Naive B cell (primary cell): ENCODE results near the gene POU6F1. TPM values are rescaled to one million over a fixed set of nuclear protein-coding genes. Genes with fewer than 3 reads are reported as not detected.
A peak's percentile ranks its signal among the peaks of the same experiment; 100 is the strongest.

Experiments
- ATAC-seq, 2 donors: fragments of 150-1000 bp; cut with Tn5 transposase; 2 replicates each; pipeline ENCODE4 v1.10.0; 2021; ENCODE audit warnings: low read depth in 2 of 2, mild to moderate bottlenecking in 2 of 2, moderate library complexity in 2 of 2
- DNase-seq: peaks from one replicate; pipeline ENCODE4 v3.0.0; 2022
- H3K27ac Mint-ChIP-seq, 6 donors: one replicate each; pipeline ENCODE4 v1.8.0; 2020 to 2022; ENCODE audit warnings: mild to moderate bottlenecking in 6 of 6, mixed read lengths in 6 of 6, moderate library complexity in 5 of 6, inconsistent platforms in 2 of 6
- H3K27me3 Mint-ChIP-seq, 3 donors: one replicate each; pipeline ENCODE4 v1.8.0; 2021 to 2022; ENCODE audit warnings: mixed read lengths in 3 of 3, mild to moderate bottlenecking in 1 of 3
- H3K36me3 Mint-ChIP-seq, 2 donors: one replicate each; pipeline ENCODE4 v1.8.0; 2020 to 2022; ENCODE audit warnings: mixed read lengths in 2 of 2, inconsistent platforms in 1 of 2, mild to moderate bottlenecking in 1 of 2
- H3K4me1 Mint-ChIP-seq, 3 donors: one replicate each; pipeline ENCODE4 v1.8.0; 2020 to 2022; ENCODE audit warnings: mixed read lengths in 3 of 3, inconsistent platforms in 1 of 3, mild to moderate bottlenecking in 1 of 3, moderate library complexity in 1 of 3
- H3K4me3 Mint-ChIP-seq, 8 donors: one replicate each; pipeline ENCODE4 v1.8.0; 2020 to 2022; ENCODE audit warnings: mild to moderate bottlenecking in 8 of 8, mixed read lengths in 8 of 8, moderate library complexity in 8 of 8, inconsistent platforms in 2 of 8
- H3K9me3 Mint-ChIP-seq, 7 donors: one replicate each; pipeline ENCODE4 v1.8.0; 2020 to 2022; ENCODE audit warnings: mixed read lengths in 7 of 7, mild to moderate bottlenecking in 5 of 7, inconsistent platforms in 2 of 7, moderate library complexity in 1 of 7
- polyA plus RNA-seq, 6 donors: library from polyadenylated mRNA; unstranded; fragments of 300-500 nt; fragmentation: Illumina TruSeq; gene quantifications; one replicate each; pipeline ENCODE4 v1.2.3, GENCODE V29; 2021; ENCODE audit warnings: low read depth in 6 of 6

Gene POU6F1
- polyA plus RNA-seq, 6 donors from 2014 or later = 1.1 to 3.4 (median 1.7) TPM; not detected in 1

DNA sequence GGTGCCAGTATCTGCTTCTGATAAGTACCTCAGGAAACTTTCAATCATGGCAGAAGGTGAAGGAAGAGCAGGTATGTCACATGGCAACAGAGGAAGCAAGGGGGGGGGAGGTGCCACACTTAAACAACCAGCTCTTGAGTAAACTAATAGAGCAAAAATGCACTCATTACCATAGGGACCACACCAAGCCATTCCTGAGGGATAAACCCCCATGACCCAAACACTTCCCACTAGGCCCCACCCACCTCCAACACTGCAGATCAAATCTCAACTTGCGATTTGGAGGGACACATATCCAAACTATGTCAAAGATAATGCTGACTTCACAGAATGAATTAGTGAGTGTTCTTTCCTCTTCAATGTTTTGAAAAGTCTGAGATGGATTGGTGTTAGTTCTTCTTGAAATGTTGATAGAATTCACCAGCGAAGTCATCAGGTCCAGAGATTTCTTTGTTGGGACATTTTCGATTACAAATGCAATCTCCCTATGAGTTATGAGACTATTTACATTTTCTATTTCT lies 61.6 kb downstream of the POU6F1 start:
- Mint-ChIP-seq H3K9me3 (peaks cover 0 to 1% (median 0%) of the 10 kb centered on the region in 7 donors), H3K4me1 (peaks cover 18 to 26% (median 18%) of the 10 kb centered on the region in 3 donors), H3K36me3 (no peaks in the 10 kb centered on the region), H3K27ac (no peak overlapping the region), H3K4me3 (no peak overlapping the region), H3K27me3 (no peaks in the 10 kb centered on the region)
- no peak for ATAC-seq
- no peak for DNase-seq

DNA sequence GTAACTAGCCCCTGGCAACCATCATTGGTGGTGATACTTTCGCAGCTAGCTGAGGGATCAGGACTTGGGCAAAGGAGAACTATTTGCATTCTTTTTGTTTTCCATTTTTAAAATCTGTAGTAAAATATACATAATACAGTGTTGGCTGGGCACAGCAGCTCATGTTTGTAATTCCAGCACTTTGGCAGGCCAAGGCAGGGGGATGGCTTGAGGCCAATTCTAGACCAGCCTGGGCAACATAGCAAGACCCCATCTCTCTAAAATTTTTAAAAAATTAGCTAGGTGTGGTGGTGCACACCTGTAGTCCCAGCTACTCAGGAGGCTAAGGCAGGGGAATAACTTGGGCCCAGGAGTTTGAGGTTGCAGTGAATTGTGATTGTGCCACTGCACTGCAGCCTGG lies 64.9 kb downstream of the POU6F1 start:
- ATAC-seq (no peak), DNase-seq (no peak)
- Mint-ChIP-seq H3K36me3 (no peaks in the 10 kb centered on the region), H3K4me1 (peaks cover 24 to 30% (median 25%) of the 10 kb centered on the region in 3 donors), H3K9me3 (peaks cover 0 to 1% (median 0%) of the 10 kb centered on the region in 7 donors), H3K4me3 (no peak overlapping the region), H3K27me3 (no peaks in the 10 kb centered on the region), H3K27ac (no peak overlapping the region)

DNA sequence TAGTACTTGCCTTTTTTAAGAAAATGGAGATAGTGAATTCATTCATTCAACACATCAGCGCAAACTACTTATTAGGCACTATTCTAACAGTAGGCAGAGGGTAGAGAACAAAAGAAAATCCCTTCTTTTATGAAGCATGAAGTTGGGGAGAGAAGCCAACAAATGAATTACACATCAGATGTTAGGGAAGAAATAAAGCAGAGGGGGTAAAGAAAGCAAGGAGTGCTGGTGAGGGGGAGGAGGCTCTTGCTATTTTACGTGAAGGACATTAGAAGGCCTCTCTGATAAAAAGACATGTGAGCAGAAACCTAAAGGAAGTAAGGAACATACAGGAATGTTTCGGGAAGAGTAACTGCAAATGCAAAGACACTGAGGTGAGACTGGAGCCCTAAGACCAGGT lies 67.1 kb downstream of the POU6F1 start:
- no peak for ATAC-seq
- H3K4me1 Mint-ChIP-seq = peaks cover 32 to 38% (median 35%) of the 10 kb centered on the region in 3 donors
- H3K4me3 Mint-ChIP-seq = no peak overlapping the region

DNA sequence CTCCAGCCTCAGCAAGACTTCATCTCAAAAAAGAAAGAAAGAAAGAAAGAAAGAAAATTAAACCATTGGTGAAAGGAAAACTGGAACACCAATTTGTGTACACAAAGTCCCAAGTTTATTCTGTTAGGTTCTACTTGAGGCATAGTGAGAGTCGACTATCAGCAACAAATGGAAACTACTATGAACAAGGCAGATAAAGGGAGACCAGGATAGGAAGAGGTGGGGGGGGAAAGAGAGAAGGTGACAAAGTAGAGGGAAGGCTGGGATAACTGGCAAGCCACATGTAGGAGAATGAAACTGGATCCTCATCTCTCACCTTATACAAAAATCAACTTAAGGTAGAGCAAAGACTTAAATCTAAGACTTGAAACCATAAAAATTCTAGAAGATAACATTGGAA lies 70.6 kb downstream of the POU6F1 start:
- Mint-ChIP-seq H3K9me3 (peaks cover 0 to 5% (median 0%) of the 10 kb centered on the region in 7 donors), H3K36me3 (peaks cover 8 to 10% of the 10 kb centered on the region in 2 donors), H3K27me3 (no peaks in the 10 kb centered on the region), H3K4me1 (peaks cover 29 to 36% (median 30%) of the 10 kb centered on the region in 3 donors), H3K27ac (peak overlapping the region in 2 of 6 donors; percentile 44 to 66), H3K4me3 (no peak overlapping the region)
- no peak for DNase-seq
- no peak for ATAC-seq

More for the DNA sequence above, 67.1 kb downstream of the POU6F1 start:
- H3K36me3 Mint-ChIP-seq = no peaks in the 10 kb centered on the region
- peaks cover 0 to 1% (median 0%) of the 10 kb centered on the region in 7 donors for H3K9me3 Mint-ChIP-seq
- DNase-seq = no peak
- H3K27ac Mint-ChIP-seq = peak overlapping the region in 3 of 6 donors; percentile 7 to 87 (median 77)
- no peaks in the 10 kb centered on the region for H3K27me3 Mint-ChIP-seq

DNA sequence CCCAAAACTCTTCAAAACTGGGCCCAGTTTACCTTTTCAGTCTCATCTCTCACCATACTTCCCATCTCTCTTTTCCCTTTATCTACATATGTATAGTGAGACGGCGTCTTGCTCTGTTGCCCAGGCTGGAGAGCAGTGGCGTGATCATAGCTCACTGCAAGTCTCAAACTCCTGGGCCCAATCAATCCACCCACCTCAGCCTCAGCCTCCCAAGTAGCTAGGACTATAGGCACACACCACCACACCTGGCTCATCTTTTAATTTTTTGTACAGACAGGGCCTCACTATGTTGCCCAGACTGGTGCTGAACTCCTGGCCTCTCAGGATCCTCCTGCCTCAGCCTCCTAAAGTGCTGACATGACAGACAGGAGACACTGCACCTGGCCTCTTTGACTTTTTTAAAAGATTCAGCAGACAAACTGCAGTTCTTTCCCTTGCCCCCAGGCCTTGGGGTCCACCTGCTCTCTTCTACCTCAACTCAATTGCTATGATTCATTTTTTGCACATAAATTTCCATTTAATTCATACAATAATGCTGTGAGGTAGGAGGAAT lies 78.5 kb downstream of the POU6F1 start:
- Mint-ChIP-seq H3K36me3 (peaks cover 10 to 11% of the 10 kb centered on the region in 2 donors), H3K4me3 (no peak overlapping the region), H3K4me1 (peaks cover 7 to 11% (median 9%) of the 10 kb centered on the region in 3 donors), H3K27me3 (no peaks in the 10 kb centered on the region), H3K9me3 (peaks cover 0 to 5% (median 0%) of the 10 kb centered on the region in 7 donors), H3K27ac (peak overlapping the region in 1 of 6 donors; percentile 52)
- ATAC-seq (no peak), DNase-seq (no peak)

Other genes with a start within 250 kb of the POU6F1 start
- 10 to 100 TPM in 2 of 6 donors, 1 to 10 TPM in 4; 7.7 to 14.5 (median 9.4) TPM for gene SLC11A2, start 191.7 kb downstream of the POU6F1 start, polyA plus RNA-seq
- gene LETMD1, start 169.7 kb downstream of the POU6F1 start, polyA plus RNA-seq = 10 to 100 TPM; 17.9 to 32.7 (median 24.8) TPM
- 1 to 10 TPM in 5 of 6 donors, not detected in 1; 1.8 to 6.9 (median 4.3) TPM for gene CSRNP2, start 134.5 kb downstream of the POU6F1 start, polyA plus RNA-seq
- gene TFCP2, start 44.9 kb downstream of the POU6F1 start, polyA plus RNA-seq = 10 to 100 TPM in 5 of 6 donors, 1 to 10 TPM in 1; 9.7 to 14.0 (median 13.1) TPM
- 1,000 to 10,000 TPM; 1,454 to 3,149 (median 1,632) TPM for gene DAZAP2, start 20.8 kb upstream of the POU6F1 start, polyA plus RNA-seq
- 10 to 100 TPM; 26.8 to 55.3 (median 41.1) TPM for gene SMAGP, start 52.4 kb upstream of the POU6F1 start, polyA plus RNA-seq
- 100 to 1,000 TPM in 2 of 6 donors, 10 to 100 TPM in 4; 74.2 to 140 (median 86.5) TPM for gene BIN2, start 106.1 kb upstream of the POU6F1 start, polyA plus RNA-seq
- gene CELA1, start 128.6 kb upstream of the POU6F1 start, polyA plus RNA-seq = not detected
- 10 to 100 TPM in 5 of 6 donors, 1 to 10 TPM in 1; 3.3 to 25.6 (median 13.2) TPM for gene GALNT6, start 173.3 kb upstream of the POU6F1 start, polyA plus RNA-seq
- 1 to 10 TPM in 4 of 6 donors, under 1 TPM in 2; 0.34 to 6.2 (median 1.6) TPM for gene SLC4A8, start 206.8 kb upstream of the POU6F1 start, polyA plus RNA-seq